Lung (tissue), 12 donors: ENCODE data around the gene BICRAL. TPM values are rescaled to one million over a fixed set of nuclear protein-coding genes. Genes with fewer than 3 reads are reported as not detected.

ENCODE experiments used
- ATAC-seq: fragments of 200-7000 bp; cut with Tn5 transposase; one replicate; pipeline ENCODE4 v1.9.1; 2020; ENCODE audit warnings: moderate number of reproducible peaks; ENCODE audit not compliant: insufficient read depth, low FRiP score
- DNase-seq, 3 donors: peaks; one replicate each; pipeline ENCODE4 v3.0.0-alpha.2; 2013 to 2017
- H3K27ac ChIP-seq, 2 donors: one replicate each; pipeline ENCODE4 v1.5.1; 2013; ENCODE audit warnings: mild to moderate bottlenecking in 2 of 2, moderate library complexity in 2 of 2, control low read depth in 1 of 2, inconsistent platforms in 1 of 2, low read depth in 1 of 2, low read length in 1 of 2
- H3K27me3 ChIP-seq, 3 donors: one replicate each; pipeline ENCODE4 v1.5.1; 2013; ENCODE audit warnings: low read length in 2 of 3; ENCODE audit not compliant: control insufficient read depth in 3 of 3, insufficient read depth in 3 of 3
- H3K36me3 ChIP-seq, 4 donors: one replicate each; pipeline ENCODE4 v1.5.1; 2013; ENCODE audit warnings: low read length in 4 of 4, mild to moderate bottlenecking in 1 of 4, moderate library complexity in 1 of 4; ENCODE audit not compliant: control insufficient read depth in 4 of 4, insufficient read depth in 4 of 4
- H3K4me1 ChIP-seq, 5 donors: one replicate each; pipeline ENCODE4 v1.5.1; 2013; ENCODE audit warnings: low read length in 5 of 5, mild to moderate bottlenecking in 2 of 5, moderate library complexity in 1 of 5; ENCODE audit not compliant: control insufficient read depth in 5 of 5, insufficient read depth in 5 of 5
- H3K4me3 ChIP-seq: one replicate; pipeline ENCODE4 v1.5.1; 2013; ENCODE audit warnings: mild to moderate bottlenecking, control low read depth, moderate library complexity
- H3K9ac ChIP-seq, 2 donors: one replicate each; pipeline ENCODE4 v1.5.1; 2013; ENCODE audit warnings: low read length in 2 of 2, control low read depth in 1 of 2; ENCODE audit not compliant: insufficient read depth in 1 of 2
- H3K9me3 ChIP-seq, 4 donors: one replicate each; pipeline ENCODE4 v1.5.1; 2013; ENCODE audit warnings: low read length in 3 of 4, mild to moderate bottlenecking in 1 of 4, moderate library complexity in 1 of 4; ENCODE audit not compliant: control insufficient read depth in 4 of 4, insufficient read depth in 3 of 4
- WGBS, 2 donors: extraction: QIAGEN DNeasy Blood & Tissue Kit; methylation state at CpG; one replicate each; pipeline ENCODE4 v1.1.7; 2013; 5-methylcytosine and 5-hydroxymethylcytosine counted together
- polyA plus RNA-seq, 2 donors: library from polyadenylated mRNA; stranded (reverse); fragments of 200-250 nt; gene quantifications; one replicate each; pipeline ENCODE4 v1.2.1, GENCODE V29; 2013
- total RNA-seq, 2 donors: library from RNA; depleted of rRNA in 1 of 2; stranded (reverse); fragments of >200 nt in 1 of 2; gene quantifications; one replicate each; pipeline ENCODE4 v1.2.1, GENCODE V29; 2014 to 2021
- TF ChIP-seq, protein P1 (sequence below): IDR thresholded peaks from 2 replicates; pipeline ENCODE4 v1.5.1; 2012; ENCODE audit warnings: mild to moderate bottlenecking; ENCODE audit errors: control extremely low read depth, extremely low read depth
- donor health status: control.
- donor health status: control.
- donor health status: Bipolar disorder and iron deficiency.
- donor health status: healthy.
- donor health status: DM: yes; HTN: yes; CAD: no.

BICRAL gene
- total and polyA plus RNA-seq, 4 donors = 2.8 to 18.6 (median 10.7) TPM

DNA sequence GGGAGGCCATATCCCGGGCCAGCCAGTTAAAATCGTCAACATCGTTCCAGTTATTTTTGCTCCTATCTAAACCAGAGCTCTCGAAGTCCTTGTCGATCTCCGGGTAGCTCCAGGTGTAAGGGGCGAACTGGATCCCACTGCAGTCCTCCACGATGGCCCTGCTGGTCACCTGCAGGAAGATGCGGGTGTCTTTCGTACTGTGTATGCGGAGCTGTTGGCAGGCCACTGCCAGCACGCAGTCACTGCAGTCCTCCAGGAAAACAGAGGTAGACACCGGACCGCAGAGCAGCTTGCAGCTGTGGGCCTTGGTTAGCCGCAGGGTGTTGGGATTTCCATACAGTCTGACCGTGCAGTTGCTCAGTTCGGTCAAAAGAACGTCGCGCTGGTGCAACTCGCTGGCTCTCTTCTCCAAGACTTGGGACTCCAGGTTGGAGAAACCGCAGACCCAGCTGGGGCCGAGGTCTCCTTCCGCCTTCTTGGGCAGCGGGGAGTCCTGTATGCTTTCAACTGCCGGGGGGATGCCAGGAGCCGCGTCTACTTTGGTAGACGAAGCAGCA is 36.7 kb upstream of the BICRAL start:
- H3K4me1 ChIP-seq = peaks cover 5 to 26% (median 9%) of the 10 kb centered on the region in 5 donors
- no peaks in the 10 kb centered on the region for H3K27me3 ChIP-seq
- TF ChIP-seq, protein P1, sequence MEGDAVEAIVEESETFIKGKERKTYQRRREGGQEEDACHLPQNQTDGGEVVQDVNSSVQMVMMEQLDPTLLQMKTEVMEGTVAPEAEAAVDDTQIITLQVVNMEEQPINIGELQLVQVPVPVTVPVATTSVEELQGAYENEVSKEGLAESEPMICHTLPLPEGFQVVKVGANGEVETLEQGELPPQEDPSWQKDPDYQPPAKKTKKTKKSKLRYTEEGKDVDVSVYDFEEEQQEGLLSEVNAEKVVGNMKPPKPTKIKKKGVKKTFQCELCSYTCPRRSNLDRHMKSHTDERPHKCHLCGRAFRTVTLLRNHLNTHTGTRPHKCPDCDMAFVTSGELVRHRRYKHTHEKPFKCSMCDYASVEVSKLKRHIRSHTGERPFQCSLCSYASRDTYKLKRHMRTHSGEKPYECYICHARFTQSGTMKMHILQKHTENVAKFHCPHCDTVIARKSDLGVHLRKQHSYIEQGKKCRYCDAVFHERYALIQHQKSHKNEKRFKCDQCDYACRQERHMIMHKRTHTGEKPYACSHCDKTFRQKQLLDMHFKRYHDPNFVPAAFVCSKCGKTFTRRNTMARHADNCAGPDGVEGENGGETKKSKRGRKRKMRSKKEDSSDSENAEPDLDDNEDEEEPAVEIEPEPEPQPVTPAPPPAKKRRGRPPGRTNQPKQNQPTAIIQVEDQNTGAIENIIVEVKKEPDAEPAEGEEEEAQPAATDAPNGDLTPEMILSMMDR = no peak
- H3K27ac ChIP-seq = peak overlapping the region; percentile 94 to 100
- H3K9me3 ChIP-seq = no peaks in the 10 kb centered on the region
- no peaks in the 10 kb centered on the region for H3K36me3 ChIP-seq
- DNase-seq (peak in 2 of 3 donors; percentile 40 to 51), ATAC-seq (no peak)
- 2 to 3% methylated on average over 29 of the region's 29 CpGs for WGBS, 2 donors
- H3K9ac ChIP-seq = peak overlapping the region; percentile 80 to 95
- H3K4me3 ChIP-seq = peak overlapping the region; percentile 99

DNA sequence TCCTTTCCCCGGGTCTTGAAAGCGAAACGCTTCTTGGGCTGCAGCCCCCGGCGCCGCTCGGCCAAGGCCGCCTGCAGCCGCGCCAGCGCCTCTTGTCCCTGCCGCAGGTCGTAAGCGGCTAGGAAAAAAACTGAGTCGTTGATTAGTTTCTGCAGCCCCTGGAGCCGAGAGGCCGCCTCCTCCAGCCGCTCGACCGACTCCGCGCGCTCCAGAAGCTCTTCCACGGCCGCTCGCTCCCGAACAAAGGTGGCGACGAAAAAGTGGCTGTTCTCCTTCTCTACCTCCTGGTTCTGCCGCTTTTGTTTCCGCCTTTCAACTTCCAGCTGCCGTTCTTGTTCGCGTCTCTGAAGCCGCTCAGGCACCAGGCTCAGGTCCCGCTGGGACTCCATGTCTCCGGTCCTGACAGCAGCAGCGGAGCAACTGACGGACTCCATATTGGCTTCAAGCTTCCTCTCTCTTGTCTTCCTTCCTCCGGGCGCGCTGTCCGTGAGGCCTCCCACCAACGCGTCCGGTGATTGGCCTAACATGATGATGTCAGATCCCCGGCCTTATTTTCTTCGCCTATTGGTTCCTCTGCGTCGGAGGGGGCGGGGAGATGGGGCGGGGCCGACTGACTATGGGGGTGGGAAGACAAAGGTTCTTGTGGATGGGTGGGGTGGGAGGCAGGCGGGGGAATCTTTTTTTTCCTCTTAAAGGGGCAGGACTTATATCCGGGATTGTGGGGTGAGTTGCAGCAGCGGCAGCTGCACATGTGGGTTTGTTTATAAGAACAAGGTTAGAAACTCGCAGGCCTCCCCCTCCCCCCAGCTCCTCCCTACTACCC is 36.0 kb upstream of the BICRAL start, which contains the start of gene TBCC:
TSS of gene TBCC (minus strand) at position 464 of the 823 bp plus-strand sequence. CDS start at position 434, 30 bp downstream.
- TF ChIP-seq, protein P1 = no peak
- H3K27me3 ChIP-seq = no peaks in the 10 kb centered on the region
- peak within 1 kb of the TSS; percentile 99 for H3K4me3 ChIP-seq
- ATAC-seq (peak; percentile 92), DNase-seq (peak; percentile 99)
- peaks cover 5 to 26% (median 9%) of the 10 kb centered on the region in 5 donors for H3K4me1 ChIP-seq
- H3K36me3 ChIP-seq = no peaks in the 10 kb centered on the region
- 0% methylated on average over 57 of the region's 57 CpGs for WGBS, 2 donors
- no peaks in the 10 kb centered on the region for H3K9me3 ChIP-seq
- H3K9ac ChIP-seq = peak within 1 kb of the TSS; percentile 90 to 95
- H3K27ac ChIP-seq = peak within 1 kb of the TSS; percentile 94 to 100

DNA sequence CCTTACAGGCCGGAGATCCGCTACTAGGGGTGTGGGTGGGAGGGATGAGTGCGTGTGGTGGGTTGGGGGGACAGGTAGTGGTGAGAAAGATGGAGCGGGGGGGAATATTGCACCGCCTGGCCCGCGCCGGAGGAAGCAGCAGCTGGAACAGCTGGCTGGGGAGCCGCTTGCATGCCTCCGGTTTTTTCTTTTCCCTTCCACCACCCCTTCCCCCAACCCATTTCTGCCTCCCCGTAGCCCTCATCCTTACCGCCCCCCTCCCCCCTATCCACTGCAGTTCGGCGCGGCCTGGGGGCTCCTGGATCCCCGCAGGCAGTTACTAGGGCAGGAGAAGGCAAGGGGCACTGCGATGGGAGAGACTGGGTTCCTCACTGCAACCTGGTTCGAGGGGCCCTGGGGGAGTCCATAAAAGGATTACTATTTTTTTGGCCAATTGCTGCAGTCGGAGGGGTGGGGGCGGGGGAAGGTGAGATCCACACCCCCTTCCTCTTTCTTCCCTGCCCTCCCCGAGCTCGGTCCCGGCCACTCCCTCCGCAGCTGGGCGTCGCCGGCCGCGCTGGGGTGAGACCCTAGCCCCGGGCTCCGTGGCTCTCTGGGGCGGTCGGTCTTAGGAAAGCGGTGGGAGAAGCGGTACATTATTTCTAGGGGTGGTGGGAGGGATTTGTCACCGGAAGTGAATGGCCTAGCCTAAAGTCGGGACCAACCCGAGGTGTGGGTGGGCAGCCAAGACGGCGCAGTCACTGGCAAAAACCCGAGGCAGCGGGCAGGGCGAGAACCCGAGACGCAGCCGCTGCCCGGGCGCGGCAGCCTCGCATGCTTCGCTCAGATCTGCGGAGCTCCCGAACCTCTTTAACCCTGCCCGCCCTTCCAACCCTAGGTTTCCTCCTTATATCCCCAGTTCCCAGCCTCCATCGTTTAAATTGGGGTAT is 35.1 kb upstream of the BICRAL start:
- peak overlapping the region; percentile 85 to 90 for H3K9ac ChIP-seq
- TF ChIP-seq, protein P1 = no peak
- ATAC-seq (peak; percentile 74), DNase-seq (peak; percentile 95 to 96 (median 95))
- H3K27me3 ChIP-seq = no peaks in the 10 kb centered on the region
- peaks cover 5 to 26% (median 9%) of the 10 kb centered on the region in 5 donors for H3K4me1 ChIP-seq
- H3K27ac ChIP-seq = peak overlapping the region; percentile 92 to 93
- peak overlapping the region; percentile 71 for H3K4me3 ChIP-seq
- H3K9me3 ChIP-seq = no peaks in the 10 kb centered on the region
- no peaks in the 10 kb centered on the region for H3K36me3 ChIP-seq
- 0 to 1% methylated on average over 42 to 55 of the region's 55 CpGs for WGBS, 2 donors
